NCI-H146 (cell line): ENCODE data around the gene MAST4.
"Not testable (repeated sequence)": the region's sequence is repeated elsewhere in the genome, so short reads cannot be mapped to it uniquely, and the experiment has no call there.

Experiments
- DNase-seq: peaks from one replicate; lab custom pipeline; 2025; lab: John Stamatoyannopoulos, UW

The MAST4 gene

DNA sequence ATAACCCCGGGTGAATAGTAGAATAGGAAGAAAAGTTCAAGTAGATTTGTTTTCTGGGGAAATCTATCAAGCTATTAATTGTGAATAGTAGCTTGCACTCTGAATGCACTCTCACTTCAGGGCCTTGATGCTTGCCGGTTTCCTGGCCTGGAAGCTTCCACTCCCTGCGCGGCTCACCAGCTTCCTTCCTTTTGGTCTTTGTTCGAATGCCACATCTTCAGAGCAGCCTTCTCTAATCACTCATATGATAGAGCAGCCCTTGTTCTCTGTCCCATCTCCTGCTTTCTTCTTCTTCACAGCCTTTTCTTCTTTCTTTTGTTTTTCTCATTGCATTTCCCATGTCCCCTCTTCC is 146.7 kb downstream of the MAST4 start:
- no peak for DNase-seq

GRCh38 chr5:66743344-66743743 is 147.2 kb downstream of the MAST4 start:
- no peak for DNase-seq

DNA sequence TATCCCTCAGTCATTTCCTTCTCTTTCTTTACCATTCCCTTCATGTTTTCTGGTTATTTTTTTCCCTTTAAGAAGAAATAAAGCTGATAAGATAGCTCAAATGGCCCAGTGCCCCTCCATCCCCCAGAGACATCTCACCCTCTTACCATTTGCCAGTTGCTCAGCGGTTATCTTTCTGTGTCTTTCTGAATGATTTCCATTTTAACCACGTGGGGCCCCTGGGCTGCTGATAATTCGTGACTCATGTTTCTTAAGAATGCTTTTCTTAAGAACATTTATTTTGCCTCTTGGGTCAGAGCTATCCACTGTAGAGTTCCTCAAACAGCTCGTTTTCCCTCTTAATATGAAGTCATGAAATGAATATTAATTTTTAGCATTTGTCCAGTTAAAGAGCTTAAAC is 147.8 kb downstream of the MAST4 start:
- no peak for DNase-seq

DNA sequence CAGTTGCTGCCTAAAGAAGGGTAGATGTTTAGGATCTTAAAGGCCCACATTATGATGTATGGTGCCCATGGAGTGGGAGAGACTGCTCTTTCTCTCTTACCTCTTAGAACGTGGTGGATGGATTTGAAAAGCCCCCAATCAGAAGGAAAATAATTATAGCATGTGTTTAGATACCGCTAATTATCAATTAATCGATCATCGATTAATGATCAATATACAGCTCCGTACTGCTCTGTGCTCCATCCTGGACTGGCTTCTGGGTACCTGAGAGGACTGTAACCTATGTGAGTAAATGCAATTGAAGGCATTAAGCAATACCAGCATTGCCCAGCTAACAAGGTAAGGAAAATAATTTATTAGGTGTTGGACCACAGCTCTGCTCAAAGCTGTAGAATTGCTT is 149.1 kb downstream of the MAST4 start:
- no peak for DNase-seq

DNA sequence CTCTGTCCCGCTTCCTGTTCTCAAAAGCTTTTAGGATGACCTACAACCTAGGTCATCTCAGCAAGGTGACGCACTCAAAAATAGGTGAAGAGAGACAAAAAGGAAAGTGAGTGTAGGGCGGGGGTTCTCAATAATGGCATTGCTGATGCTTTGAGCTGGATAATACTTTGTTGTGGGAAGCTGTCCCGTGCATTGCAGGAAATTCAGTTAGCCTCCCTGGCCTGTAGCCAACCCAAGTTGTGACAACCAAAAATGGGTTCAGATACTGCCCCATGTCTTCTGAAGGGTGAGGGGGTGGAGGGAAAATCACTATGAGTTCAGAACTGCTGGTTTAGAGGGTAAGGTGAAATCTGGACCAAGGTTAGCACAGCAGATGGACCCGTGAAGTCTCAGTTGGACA is 151.4 kb downstream of the MAST4 start:
- DNase-seq: no peak

- not testable (repeated sequence) for DNase-seq
Observed at GRCh38 chr5:66752668-66753067, 156.5 kb downstream of the MAST4 start.

DNA sequence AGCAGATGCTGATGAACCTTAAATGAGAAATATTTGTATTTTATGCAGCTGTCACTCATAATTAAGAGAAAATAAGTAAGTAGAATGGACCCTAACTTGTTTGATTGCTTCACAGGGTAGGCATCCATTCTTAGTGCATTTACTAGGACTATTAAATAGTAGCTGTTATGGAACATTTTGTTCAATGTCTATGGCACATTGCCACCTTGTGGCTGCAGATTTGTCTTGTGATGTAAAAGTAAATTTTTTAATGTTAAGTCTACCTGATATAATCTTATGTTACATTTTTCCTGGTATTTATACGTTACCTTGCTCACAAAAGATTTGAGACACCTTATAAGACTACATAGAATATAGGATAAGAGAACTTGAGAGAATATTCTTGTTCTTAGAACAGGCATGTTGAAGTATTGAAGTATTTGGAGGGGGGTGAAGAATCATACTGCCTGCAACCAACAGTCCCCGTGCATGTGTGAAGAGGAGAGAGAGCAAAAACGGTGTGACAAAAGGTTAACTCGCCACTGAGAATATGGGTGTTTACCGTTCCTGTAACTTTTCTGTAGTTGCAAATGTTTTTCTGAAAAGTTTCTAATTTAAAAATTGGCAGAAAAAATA is 161.1 kb downstream of the MAST4 start:
- peak; percentile 70 for DNase-seq

- DNase-seq: no peak
Observed at GRCh38 chr5:66757834-66758371, 161.7 kb downstream of the MAST4 start.

- no peak for DNase-seq
Observed at GRCh38 chr5:66769030-66769733, 173.0 kb downstream of the MAST4 start.

- DNase-seq: peak; percentile 23
Observed at GRCh38 chr5:66769839-66770617, 173.8 kb downstream of the MAST4 start.

DNA sequence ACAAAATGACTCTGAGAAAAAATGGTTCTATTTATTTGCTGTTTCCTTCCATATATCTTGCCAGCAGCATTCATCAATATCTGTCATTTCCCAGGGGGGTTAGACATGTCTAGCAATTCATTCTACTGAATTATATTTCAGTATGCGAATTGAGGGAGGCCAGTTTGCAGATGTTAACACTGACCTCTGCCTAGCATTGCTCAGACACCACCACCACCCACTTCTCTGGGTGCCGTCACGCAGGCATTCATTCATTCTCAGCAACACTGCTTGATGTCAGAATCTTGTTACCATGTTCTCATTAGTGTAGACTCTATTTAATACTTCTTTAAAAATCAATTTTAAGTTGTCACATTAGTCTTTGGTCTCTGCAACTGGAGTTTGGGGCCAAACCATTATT is 181.7 kb downstream of the MAST4 start:
- DNase-seq: no peak

- DNase-seq: no peak
Observed at GRCh38 chr5:66779528-66779927, 183.3 kb downstream of the MAST4 start.

DNA sequence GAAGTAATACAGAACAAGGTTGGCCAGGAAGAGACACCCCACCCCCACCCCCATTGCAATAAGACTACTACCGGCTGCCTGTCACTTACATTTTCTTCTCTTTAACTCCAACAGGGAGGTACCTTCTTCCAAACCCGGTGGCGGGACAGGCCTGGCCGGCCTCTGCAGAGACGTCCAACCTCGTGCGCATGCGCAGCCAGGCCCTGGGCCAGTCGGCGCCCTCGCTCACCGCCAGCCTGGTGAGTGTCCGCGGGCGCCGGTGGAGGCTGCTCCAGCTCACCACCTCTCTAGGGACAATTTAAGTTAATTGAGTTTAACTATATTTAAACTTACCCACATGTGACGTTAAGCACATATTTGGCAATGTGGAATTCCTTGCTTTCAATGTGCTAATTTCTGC is 192.4 kb downstream of the MAST4 start:
- DNase-seq: no peak

DNA sequence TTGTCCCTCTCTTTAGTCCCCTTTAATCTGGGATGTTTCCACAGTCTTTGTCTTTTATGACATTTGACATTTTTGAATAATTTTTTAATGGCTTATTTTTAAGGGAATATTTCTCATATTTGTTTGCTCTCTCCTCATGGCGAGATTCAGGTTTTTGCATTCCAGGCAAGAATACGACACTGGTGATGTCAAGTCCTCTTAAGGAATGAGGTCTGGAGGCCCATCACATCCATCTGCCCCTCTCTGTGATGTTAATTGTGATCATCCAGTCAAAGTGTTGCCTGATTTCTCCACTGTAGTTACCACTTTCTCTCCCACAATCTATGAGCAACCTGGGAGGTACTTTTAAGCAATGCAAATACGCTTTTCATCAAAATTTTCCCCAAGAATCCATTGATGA is 193.2 kb downstream of the MAST4 start:
- DNase-seq: no peak

GRCh38 chr5:66793049-66793448 is 196.9 kb downstream of the MAST4 start:
- no peak for DNase-seq

- DNase-seq: peak; percentile 7
Observed at GRCh38 chr5:66795682-66796081, 199.5 kb downstream of the MAST4 start.

- peak; percentile 79 for DNase-seq
Observed at GRCh38 chr5:66796305-66797292, 200.4 kb downstream of the MAST4 start.

GRCh38 chr5:66802941-66803340 is 206.7 kb downstream of the MAST4 start:
- DNase-seq: no peak

GRCh38 chr5:66805514-66806430 is 209.6 kb downstream of the MAST4 start:
- DNase-seq: no peak

- DNase-seq: peak; percentile 44
Observed at GRCh38 chr5:66807743-66808142, 211.6 kb downstream of the MAST4 start.

- DNase-seq: no peak
Observed at GRCh38 chr5:66808663-66809062, 212.5 kb downstream of the MAST4 start.
